ENCODE results near the gene SLC29A3.

DNA sequence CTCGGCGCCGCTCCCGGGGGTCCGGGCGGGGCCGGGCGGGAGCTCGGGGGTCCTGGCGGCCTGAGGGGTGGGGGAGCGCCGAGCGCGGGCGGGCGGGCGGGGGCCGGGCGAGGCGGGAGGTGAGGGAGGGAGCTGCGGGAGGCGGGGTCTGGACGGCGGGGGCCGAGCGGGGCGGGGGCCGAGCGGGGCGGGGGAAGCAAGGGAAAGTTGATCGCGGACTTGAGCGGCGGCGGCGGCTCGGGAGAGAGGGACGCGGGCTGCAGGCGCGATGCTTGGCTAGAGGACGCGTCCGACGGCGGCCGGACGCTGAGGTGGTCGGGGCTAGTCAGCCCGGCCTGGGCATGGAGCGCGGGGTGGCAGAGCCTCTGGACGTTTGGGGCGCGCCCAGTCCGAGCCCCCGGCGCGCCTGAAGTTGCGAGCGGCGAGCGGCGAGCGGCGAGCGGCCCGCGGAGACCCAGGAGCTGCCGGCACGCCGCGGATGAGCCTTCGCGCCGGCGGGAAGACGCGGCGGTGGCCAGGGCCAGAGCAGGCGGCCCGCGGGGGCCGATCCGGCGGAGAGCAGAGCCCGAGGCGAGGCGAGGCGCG lies 77.7 kb downstream of the SLC29A3 start, which contains the start of gene CDH23:
- TF ChIP-seq, protein P1, sequence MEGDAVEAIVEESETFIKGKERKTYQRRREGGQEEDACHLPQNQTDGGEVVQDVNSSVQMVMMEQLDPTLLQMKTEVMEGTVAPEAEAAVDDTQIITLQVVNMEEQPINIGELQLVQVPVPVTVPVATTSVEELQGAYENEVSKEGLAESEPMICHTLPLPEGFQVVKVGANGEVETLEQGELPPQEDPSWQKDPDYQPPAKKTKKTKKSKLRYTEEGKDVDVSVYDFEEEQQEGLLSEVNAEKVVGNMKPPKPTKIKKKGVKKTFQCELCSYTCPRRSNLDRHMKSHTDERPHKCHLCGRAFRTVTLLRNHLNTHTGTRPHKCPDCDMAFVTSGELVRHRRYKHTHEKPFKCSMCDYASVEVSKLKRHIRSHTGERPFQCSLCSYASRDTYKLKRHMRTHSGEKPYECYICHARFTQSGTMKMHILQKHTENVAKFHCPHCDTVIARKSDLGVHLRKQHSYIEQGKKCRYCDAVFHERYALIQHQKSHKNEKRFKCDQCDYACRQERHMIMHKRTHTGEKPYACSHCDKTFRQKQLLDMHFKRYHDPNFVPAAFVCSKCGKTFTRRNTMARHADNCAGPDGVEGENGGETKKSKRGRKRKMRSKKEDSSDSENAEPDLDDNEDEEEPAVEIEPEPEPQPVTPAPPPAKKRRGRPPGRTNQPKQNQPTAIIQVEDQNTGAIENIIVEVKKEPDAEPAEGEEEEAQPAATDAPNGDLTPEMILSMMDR (IDR thresholded peaks at IDR 0.05) = no peak
- TF ChIP-seq RFX5 (IDR thresholded peaks at IDR 0.05; ENCODE audit: low read length) = no peak
- no peak for TF ChIP-seq JUND (IDR thresholded peaks at IDR 0.05)
- TF ChIP-seq RAD21 (IDR thresholded peaks at IDR 0.05; ENCODE audit: low read length) = no peak
- TF ChIP-seq, protein P2, sequence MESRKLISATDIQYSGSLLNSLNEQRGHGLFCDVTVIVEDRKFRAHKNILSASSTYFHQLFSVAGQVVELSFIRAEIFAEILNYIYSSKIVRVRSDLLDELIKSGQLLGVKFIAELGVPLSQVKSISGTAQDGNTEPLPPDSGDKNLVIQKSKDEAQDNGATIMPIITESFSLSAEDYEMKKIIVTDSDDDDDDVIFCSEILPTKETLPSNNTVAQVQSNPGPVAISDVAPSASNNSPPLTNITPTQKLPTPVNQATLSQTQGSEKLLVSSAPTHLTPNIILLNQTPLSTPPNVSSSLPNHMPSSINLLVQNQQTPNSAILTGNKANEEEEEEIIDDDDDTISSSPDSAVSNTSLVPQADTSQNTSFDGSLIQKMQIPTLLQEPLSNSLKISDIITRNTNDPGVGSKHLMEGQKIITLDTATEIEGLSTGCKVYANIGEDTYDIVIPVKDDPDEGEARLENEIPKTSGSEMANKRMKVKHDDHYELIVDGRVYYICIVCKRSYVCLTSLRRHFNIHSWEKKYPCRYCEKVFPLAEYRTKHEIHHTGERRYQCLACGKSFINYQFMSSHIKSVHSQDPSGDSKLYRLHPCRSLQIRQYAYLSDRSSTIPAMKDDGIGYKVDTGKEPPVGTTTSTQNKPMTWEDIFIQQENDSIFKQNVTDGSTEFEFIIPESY (IDR thresholded peaks at IDR 0.05; ENCODE audit: borderline replicate concordance, low read depth) = no peak
- no peak for TF ChIP-seq SMC3 (IDR thresholded peaks at IDR 0.05; ENCODE audit: low read depth, low read length)
- TF ChIP-seq TAF1 (IDR thresholded peaks at IDR 0.05; ENCODE audit: borderline replicate concordance, low read depth, low read length) = no peak
- no peak for TF ChIP-seq GABPA (IDR thresholded peaks at IDR 0.05; ENCODE audit: low read depth)
- no peak for TF ChIP-seq SIN3A (IDR thresholded peaks at IDR 0.05; ENCODE audit: borderline replicate concordance, low read depth, low read length)

Data from SK-N-SH (cell line).